A549 (cell line): ENCODE results near the gene OR52B2.

Experiments used
- CHD2 ChIP-seq: fragments of 150-350 bp; IDR thresholded peaks from 2 replicates; pipeline ENCODE4 v1.6.1; 2014; ENCODE audit warnings: low read length; ENCODE audit not compliant: partially characterized antibody
- CTCF ChIP-seq: fragments of >200 bp; sonication (Bioruptor Twin); formaldehyde crosslinking; IDR thresholded peaks from 3 replicates; pipeline ENCODE4 v1.5.1; 2016
- HDAC2 ChIP-seq: fragments of 200-600 bp; sonication (generic); IDR thresholded peaks from 2 replicates; pipeline ENCODE4 v1.6.1; 2016
- RCOR1 ChIP-seq: fragments of 150-350 bp; IDR thresholded peaks from 2 replicates; pipeline ENCODE4 v1.6.1; 2014; ENCODE audit warnings: antibody characterized with exemption, low read length, low read depth
- SMC3 ChIP-seq: fragments of >200 bp; sonication (Bioruptor Twin); formaldehyde crosslinking; IDR thresholded peaks from 3 replicates; pipeline ENCODE4 v1.6.1; 2018; ENCODE audit warnings: inconsistent platforms
- TFCP2L1 ChIP-seq: fragments of 250-450 bp; sonication (Bioruptor Pico); IDR thresholded peaks from 2 replicates; pipeline ENCODE4 v1.5.0; 2021; ENCODE audit warnings: mild to moderate bottlenecking
- USF2 ChIP-seq: fragments of 450-650 bp; IDR thresholded peaks from 2 replicates; pipeline ENCODE4 v1.6.1; 2014; ENCODE audit warnings: antibody characterized with exemption

GRCh38 chr11:6156628-6157359 lies 13.3 kb downstream of the OR52B2 start:
- TF ChIP-seq CTCF (no peak), RCOR1 (no peak), SMC3 (no peak), HDAC2 (no peak), USF2 (no peak), TFCP2L1 (CRISPR knock-in tag) (no peak), CHD2 (no peak)
